Amniotic epithelial cell (primary cell): ENCODE measurements around the gene WNT7B.
A peak's percentile ranks its signal among the peaks of the same experiment; 100 is the strongest.
"Not testable (repeated sequence)": the region's sequence is repeated elsewhere in the genome, so short reads cannot be mapped to it uniquely, and the experiment has no call there.

Experiments used
- DNase-seq: peaks from one replicate; pipeline ENCODE4 v3.0.0-alpha.2; 2010; ENCODE audit warnings: low read depth

Gene WNT7B

GRCh38 chr22:46008291-46008690 lies 31.3 kb upstream of the WNT7B start:
- DNase-seq, result no peak

- DNase-seq, result peak; percentile 83
Measured at GRCh38 chr22:46007848-46008261, 30.9 kb upstream of the WNT7B start.

GRCh38 chr22:46007003-46007847 lies 30.3 kb upstream of the WNT7B start:
- DNase-seq, result peak; percentile 71

GRCh38 chr22:46006379-46007002 lies 29.5 kb upstream of the WNT7B start:
- DNase-seq, result peak; percentile 82

- not testable (repeated sequence) for DNase-seq
Measured at GRCh38 chr22:46005116-46005705, 28.2 kb upstream of the WNT7B start.

- no peak for DNase-seq
Measured at GRCh38 chr22:46004105-46004866, 27.3 kb upstream of the WNT7B start.

GRCh38 chr22:46003271-46004091 lies 26.5 kb upstream of the WNT7B start:
- no peak for DNase-seq

- DNase-seq, result no peak
Measured at GRCh38 chr22:46002757-46003270, 25.9 kb upstream of the WNT7B start.

GRCh38 chr22:46001426-46002106 lies 24.6 kb upstream of the WNT7B start:
- no peak for DNase-seq

- no peak for DNase-seq
Measured at GRCh38 chr22:46001046-46001425, 24.1 kb upstream of the WNT7B start.

GRCh38 chr22:46000081-46001027 lies 23.4 kb upstream of the WNT7B start:
- no peak for DNase-seq

- no peak for DNase-seq
Measured at GRCh38 chr22:45999379-45999971, 22.5 kb upstream of the WNT7B start.

GRCh38 chr22:45998638-45999378 lies 21.8 kb upstream of the WNT7B start:
- no peak for DNase-seq

- no peak for DNase-seq
Measured at GRCh38 chr22:45997777-45998637, 21.0 kb upstream of the WNT7B start.

- peak; percentile 96 for DNase-seq
Measured at GRCh38 chr22:45997077-45997776, 20.3 kb upstream of the WNT7B start.

- no peak for DNase-seq
Measured at GRCh38 chr22:45996241-45997076, 19.5 kb upstream of the WNT7B start.
